Activated B cell treated with CpG ODN at 0.5 μM for 24 hours (primary cell): ENCODE measurements around the gene MVB12B. TPM values are rescaled to one million over a fixed set of nuclear protein-coding genes. Genes with fewer than 3 reads are reported as not detected.

ENCODE experiments used
- ATAC-seq: fragments of 200-7000 bp; cut with Tn5 transposase; one replicate; pipeline ENCODE4 v1.10.0; 2021; ENCODE audit warnings: low read depth, mild to moderate bottlenecking, moderate library complexity
- CTCF ChIA-PET: fragments of 350-600 bp; sonication (Branson Sonifier 250); formaldehyde crosslinking; loops from one replicate; lab custom pipeline; 2021; ENCODE audit warnings: antibody characterized with exemption; lab: Charles Lee
- POLR2A ChIA-PET: fragments of 350-600 bp; sonication (Branson Sonifier 250); formaldehyde crosslinking; loops from one replicate; lab custom pipeline; 2021; ENCODE audit warnings: antibody characterized with exemption; lab: Charles Lee
- DNase-seq: peaks from one replicate; pipeline ENCODE4 v3.0.0; 2022
- H3K27ac Mint-ChIP-seq: one replicate; pipeline ENCODE4 v1.8.0; 2020; ENCODE audit warnings: mixed read lengths
- H3K27me3 Mint-ChIP-seq: one replicate; pipeline ENCODE4 v1.8.0; 2021; ENCODE audit warnings: mixed read lengths
- H3K36me3 Mint-ChIP-seq: one replicate; pipeline ENCODE4 v1.8.0; 2021; ENCODE audit warnings: low read depth, mixed read lengths
- H3K4me1 Mint-ChIP-seq: one replicate; pipeline ENCODE4 v1.8.0; 2021; ENCODE audit warnings: mixed read lengths
- H3K4me3 Mint-ChIP-seq: one replicate; pipeline ENCODE4 v1.8.0; 2020; ENCODE audit warnings: mild to moderate bottlenecking, mixed read lengths
- H3K9me3 Mint-ChIP-seq: one replicate; pipeline ENCODE4 v1.8.0; 2020; ENCODE audit warnings: mixed read lengths
- intact Hi-C: fragments of 100-400 bp; cut with micrococcal nuclease; formaldehyde crosslinking; loops from one replicate; pipeline ENCODE4 v1.15.1; 2024
- total RNA-seq: library from RNA; stranded (reverse); gene quantifications from 2 replicates; pipeline ENCODE4 v1.2.3, GENCODE V29; 2022
- TF ChIP-seq, protein P1 (sequence below): fragments of 200-600 bp; IDR thresholded peaks from one replicate; pipeline ENCODE4 v1.8.0; 2022; ENCODE audit warnings: antibody characterized with exemption, mild to moderate bottlenecking

MVB12B gene
- total RNA-seq, 1 donor from 2014 or later = 2.5 TPM

- peaks cover 27% of the 10 kb centered on the region for H3K4me1 Mint-ChIP-seq
- no peaks in the 10 kb centered on the region for H3K9me3 Mint-ChIP-seq
- TF ChIP-seq, protein P1, sequence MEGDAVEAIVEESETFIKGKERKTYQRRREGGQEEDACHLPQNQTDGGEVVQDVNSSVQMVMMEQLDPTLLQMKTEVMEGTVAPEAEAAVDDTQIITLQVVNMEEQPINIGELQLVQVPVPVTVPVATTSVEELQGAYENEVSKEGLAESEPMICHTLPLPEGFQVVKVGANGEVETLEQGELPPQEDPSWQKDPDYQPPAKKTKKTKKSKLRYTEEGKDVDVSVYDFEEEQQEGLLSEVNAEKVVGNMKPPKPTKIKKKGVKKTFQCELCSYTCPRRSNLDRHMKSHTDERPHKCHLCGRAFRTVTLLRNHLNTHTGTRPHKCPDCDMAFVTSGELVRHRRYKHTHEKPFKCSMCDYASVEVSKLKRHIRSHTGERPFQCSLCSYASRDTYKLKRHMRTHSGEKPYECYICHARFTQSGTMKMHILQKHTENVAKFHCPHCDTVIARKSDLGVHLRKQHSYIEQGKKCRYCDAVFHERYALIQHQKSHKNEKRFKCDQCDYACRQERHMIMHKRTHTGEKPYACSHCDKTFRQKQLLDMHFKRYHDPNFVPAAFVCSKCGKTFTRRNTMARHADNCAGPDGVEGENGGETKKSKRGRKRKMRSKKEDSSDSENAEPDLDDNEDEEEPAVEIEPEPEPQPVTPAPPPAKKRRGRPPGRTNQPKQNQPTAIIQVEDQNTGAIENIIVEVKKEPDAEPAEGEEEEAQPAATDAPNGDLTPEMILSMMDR = no peak
- no peak for ATAC-seq
- CTCF ChIA-PET = interaction anchor here (3.2 kb wide), 1 partner anchor 90 kb away, joined by 51 read pairs; no protein-coding TSS in a partner anchor
- POLR2A ChIA-PET = interaction anchor here (1.1 kb wide), 1 partner anchor 70 kb away, joined by 3 read pairs; no protein-coding TSS in a partner anchor
- no peak for DNase-seq
- peaks cover 5% of the 10 kb centered on the region for H3K27me3 Mint-ChIP-seq
- H3K36me3 Mint-ChIP-seq = no peaks in the 10 kb centered on the region
- intact Hi-C loops = no loop called here
- H3K4me3 Mint-ChIP-seq = no peak overlapping the region
- H3K27ac Mint-ChIP-seq = no peak overlapping the region
Observed at GRCh38 chr9:126401107-126401506, 74.5 kb downstream of the MVB12B start.

DNA sequence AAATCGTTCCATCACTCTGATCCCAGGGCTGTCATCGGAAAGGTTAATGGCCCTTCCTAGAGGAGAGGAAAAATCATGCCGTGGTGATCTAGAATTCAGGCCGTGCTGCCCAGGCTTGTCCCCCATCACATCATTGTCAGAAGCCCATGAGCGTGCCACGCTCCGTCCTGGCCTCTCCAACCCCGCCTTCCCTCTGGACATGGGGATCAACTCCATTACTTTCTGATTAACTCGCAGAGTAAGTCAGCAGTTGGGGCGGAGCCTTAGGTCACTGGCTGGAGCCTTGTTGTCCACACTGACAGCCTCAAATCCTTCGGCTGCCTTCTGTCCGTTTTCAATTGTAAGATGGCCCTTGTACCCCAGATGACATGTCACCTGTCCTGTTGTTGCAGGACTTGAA lies 75.0 kb downstream of the MVB12B start:
- ChIA-PET CTCF (no interaction called here), POLR2A (no interaction called here)
- no peaks in the 10 kb centered on the region for H3K9me3 Mint-ChIP-seq
- ATAC-seq (no peak), DNase-seq (no peak)
- H3K27ac Mint-ChIP-seq = no peak overlapping the region
- peaks cover 5% of the 10 kb centered on the region for H3K27me3 Mint-ChIP-seq
- peaks cover 22% of the 10 kb centered on the region for H3K4me1 Mint-ChIP-seq
- H3K4me3 Mint-ChIP-seq = no peak overlapping the region
- intact Hi-C loops = no loop called here
- TF ChIP-seq, protein P1 = no peak
- no peaks in the 10 kb centered on the region for H3K36me3 Mint-ChIP-seq

DNA sequence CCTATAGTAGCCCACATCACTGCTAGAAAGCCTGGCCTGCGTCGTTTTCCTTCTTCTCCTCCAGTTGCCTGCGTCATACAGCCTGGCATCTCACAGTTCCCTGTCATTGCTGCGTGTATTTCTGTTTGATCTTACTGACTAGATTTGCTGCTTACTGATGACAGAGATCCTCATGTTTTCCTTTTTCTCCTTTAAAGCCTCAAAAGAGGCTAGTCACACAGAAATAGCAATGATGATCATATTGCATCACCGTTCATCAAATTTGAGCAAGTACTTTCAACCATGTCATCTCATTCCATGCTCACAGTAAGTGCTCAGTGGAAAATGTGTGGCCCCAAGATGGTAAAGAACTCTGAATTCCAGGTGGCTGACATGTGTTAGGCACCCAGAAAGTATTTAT lies 76.8 kb downstream of the MVB12B start:
- no peak for DNase-seq
- intact Hi-C loops = no loop called here
- Mint-ChIP-seq H3K4me3 (no peak overlapping the region), H3K27ac (no peak overlapping the region), H3K27me3 (peaks cover under 1% of the 10 kb centered on the region), H3K36me3 (no peaks in the 10 kb centered on the region), H3K9me3 (no peaks in the 10 kb centered on the region), H3K4me1 (peaks cover 8% of the 10 kb centered on the region)
- no peak for ATAC-seq
- TF ChIP-seq, protein P1 = no peak
- ChIA-PET POLR2A (no interaction called here), CTCF (no interaction called here)

GRCh38 chr9:126404459-126404858 lies 77.8 kb downstream of the MVB12B start:
- Mint-ChIP-seq H3K27ac (no peak overlapping the region), H3K9me3 (no peaks in the 10 kb centered on the region), H3K36me3 (no peaks in the 10 kb centered on the region), H3K4me1 (peaks cover 5% of the 10 kb centered on the region), H3K4me3 (no peak overlapping the region), H3K27me3 (no peaks in the 10 kb centered on the region)
- DNase-seq (no peak), ATAC-seq (no peak)
- TF ChIP-seq, protein P1 = no peak
- intact Hi-C loops = no loop called here
- CTCF ChIA-PET = interaction anchor here (1.1 kb wide), 1 partner anchor 846 kb away, joined by 3 read pairs; no protein-coding TSS in a partner anchor
- POLR2A ChIA-PET = no interaction called here

DNA sequence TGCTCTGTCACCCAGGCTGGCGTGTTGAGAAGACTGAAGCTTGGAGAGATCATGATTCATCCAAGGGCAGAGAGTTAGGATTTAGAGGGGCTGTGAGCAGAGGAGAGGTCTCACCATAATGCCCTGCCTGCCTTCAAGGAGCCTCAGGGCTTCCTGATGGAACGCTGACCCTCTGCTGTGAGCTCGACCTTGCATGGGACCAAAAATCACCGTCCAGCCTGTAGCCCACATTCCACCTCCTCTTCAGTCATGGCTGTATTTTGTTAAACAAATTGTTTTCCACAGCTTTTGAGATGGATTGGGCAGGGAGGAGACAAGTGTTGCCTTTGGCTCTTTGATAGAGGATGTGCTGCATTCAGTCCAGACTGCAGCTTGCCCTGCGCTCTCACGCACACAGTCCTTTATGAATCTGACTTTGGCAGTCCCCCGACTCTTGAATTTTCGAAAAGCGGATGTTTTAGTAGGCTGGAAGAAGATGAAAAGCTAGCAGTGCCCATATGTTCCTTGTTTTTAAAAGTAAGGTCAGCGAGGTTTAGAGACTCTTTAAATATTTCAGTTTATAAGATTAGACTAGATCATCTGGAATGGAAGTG lies 79.5 kb downstream of the MVB12B start:
- H3K27ac Mint-ChIP-seq = no peak overlapping the region
- POLR2A ChIA-PET = no interaction called here

More for the DNA sequence above, 79.5 kb downstream of the MVB12B start:
- intact Hi-C loops = no loop called here
- ATAC-seq (no peak), DNase-seq (no peak)
- H3K4me3 Mint-ChIP-seq = no peak overlapping the region
- CTCF ChIA-PET = no interaction called here
- H3K27me3 Mint-ChIP-seq = no peaks in the 10 kb centered on the region
- peaks cover 12% of the 10 kb centered on the region for H3K4me1 Mint-ChIP-seq
- TF ChIP-seq, protein P1 = no peak
- no peaks in the 10 kb centered on the region for H3K36me3 Mint-ChIP-seq
- no peaks in the 10 kb centered on the region for H3K9me3 Mint-ChIP-seq
